Keratinocyte (primary cell): ENCODE data around the gene CCDC12.

Experiments used
- EZH2 ChIP-seq: IDR thresholded peaks from one replicate; pipeline ENCODE4 v1.6.1; 2012; ENCODE audit warnings: inconsistent platforms, mild to moderate bottlenecking, low read length, moderate library complexity
- TF ChIP-seq, protein P1 (sequence below), 3 experiments: IDR thresholded peaks in 1 of 3; conservative IDR thresholded peaks in 1 of 3; optimal IDR thresholded peaks in 1 of 3; 2 replicates in 2 of 3; 3 replicates in 1 of 3; pipeline versions ENCODE3 to v1.5.1; 2011; ENCODE audit warnings: low read length in 3 of 3, mild to moderate bottlenecking in 3 of 3, moderate library complexity in 2 of 3, control low read depth in 1 of 3, inconsistent platforms in 1 of 3; ENCODE audit not compliant: insufficient read depth in 2 of 3; ENCODE audit errors: extremely low read depth in 1 of 3

DNA sequence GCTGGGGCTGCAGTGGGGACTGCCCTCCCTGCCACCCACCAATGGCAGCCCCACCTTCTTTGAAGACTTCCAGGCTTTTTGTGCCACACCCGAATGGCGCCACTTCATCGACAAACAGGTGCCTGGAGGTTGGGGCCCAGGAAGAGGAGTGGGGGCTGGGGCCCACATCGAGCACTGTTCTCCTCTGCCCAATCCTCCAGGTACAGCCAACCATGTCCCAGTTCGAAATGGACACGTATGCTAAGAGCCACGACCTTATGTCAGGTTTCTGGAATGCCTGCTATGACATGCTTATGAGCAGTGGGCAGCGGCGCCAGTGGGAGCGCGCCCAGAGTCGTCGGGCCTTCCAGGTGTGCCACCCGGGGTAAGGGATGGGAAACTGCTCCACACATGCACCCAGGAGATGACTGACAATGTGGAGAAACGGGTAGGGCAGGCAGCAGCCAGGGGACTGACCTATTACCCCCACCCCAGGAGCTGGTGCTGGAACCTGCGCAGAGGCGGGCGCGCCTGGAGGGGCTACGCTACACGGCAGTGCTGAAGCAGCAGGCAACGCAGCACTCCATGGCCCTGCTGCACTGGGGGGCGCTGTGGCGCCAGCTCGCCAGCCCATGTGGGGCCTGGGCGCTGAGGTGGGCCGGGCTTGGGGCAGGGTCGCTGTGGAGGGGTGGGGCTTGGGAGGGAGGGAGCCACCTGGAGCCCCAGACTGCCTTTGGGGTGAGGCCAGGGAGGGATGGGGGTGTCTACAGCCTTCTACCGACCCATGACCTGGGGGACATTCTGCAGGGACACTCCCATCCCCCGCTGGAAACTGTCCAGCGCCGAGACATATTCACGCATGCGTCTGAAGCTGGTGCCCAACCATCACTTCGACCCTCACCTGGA lies 25.9 kb upstream of the CCDC12 start:
- no peak for TF ChIP-seq EZH2
- TF ChIP-seq, protein P1, sequence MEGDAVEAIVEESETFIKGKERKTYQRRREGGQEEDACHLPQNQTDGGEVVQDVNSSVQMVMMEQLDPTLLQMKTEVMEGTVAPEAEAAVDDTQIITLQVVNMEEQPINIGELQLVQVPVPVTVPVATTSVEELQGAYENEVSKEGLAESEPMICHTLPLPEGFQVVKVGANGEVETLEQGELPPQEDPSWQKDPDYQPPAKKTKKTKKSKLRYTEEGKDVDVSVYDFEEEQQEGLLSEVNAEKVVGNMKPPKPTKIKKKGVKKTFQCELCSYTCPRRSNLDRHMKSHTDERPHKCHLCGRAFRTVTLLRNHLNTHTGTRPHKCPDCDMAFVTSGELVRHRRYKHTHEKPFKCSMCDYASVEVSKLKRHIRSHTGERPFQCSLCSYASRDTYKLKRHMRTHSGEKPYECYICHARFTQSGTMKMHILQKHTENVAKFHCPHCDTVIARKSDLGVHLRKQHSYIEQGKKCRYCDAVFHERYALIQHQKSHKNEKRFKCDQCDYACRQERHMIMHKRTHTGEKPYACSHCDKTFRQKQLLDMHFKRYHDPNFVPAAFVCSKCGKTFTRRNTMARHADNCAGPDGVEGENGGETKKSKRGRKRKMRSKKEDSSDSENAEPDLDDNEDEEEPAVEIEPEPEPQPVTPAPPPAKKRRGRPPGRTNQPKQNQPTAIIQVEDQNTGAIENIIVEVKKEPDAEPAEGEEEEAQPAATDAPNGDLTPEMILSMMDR (optimal IDR thresholded peaks at IDR 0.05 in 1 of 3, IDR thresholded peaks at IDR 0.05 in 1 of 3, conservative IDR thresholded peaks at IDR 0.05 in 1 of 3; ENCODE audit: extremely low read depth in 1 of 3, insufficient read depth in 2 of 3, low read length in 3 of 3), result no peak
